GM12891 (cell line): ENCODE results near the gene PCBP3.
"Not testable (repeated sequence)": the region's sequence is repeated elsewhere in the genome, so short reads cannot be mapped to it uniquely, and the experiment has no call there.

ENCODE experiments used
- PAX5 ChIP-seq: IDR thresholded peaks from 2 replicates; pipeline ENCODE4 v1.6.1; 2011; ENCODE audit warnings: low read length, moderate library complexity, mild to moderate bottlenecking; ENCODE audit not compliant: insufficient read depth, severe bottlenecking
- POLR2A ChIP-seq: IDR thresholded peaks from 2 replicates; pipeline ENCODE4 v1.6.1; 2011; ENCODE audit warnings: low read depth, low read length, control low read depth
- POLR2AphosphoS5 ChIP-seq: IDR thresholded peaks from 2 replicates; pipeline ENCODE4 v1.6.1; 2011; ENCODE audit warnings: low read depth, low read length, control low read depth
- TAF1 ChIP-seq: IDR thresholded peaks from 2 replicates; pipeline ENCODE4 v1.6.1; 2011; ENCODE audit warnings: low read depth, low read length, control low read depth

- not testable (repeated sequence) for TF ChIP-seq POLR2A, POLR2AphosphoS5, TAF1, PAX5
These were observed 33.9 kb upstream of the PCBP3 start for GRCh38 chr21:45609616-45610015.
